PC-9 (cell line): ENCODE data around the gene RAB7A. TPM values are rescaled to one million over a fixed set of nuclear protein-coding genes. Genes with fewer than 3 reads are reported as not detected.

ENCODE experiments used
- BruUV-seq: library from RNA; stranded (reverse); fragments of 400-500 nt; replicated peaks from 2 replicates; lab custom pipeline; 2021; lab: Mats Ljungman, UMichigan
- CTCF ChIA-PET: fragments of 300-600 bp; sonication (Branson Sonifier 250); formaldehyde crosslinking; loops from one replicate; lab custom pipeline; 2022; ENCODE audit warnings: antibody characterized with exemption; lab: Charles Lee
- POLR2A ChIA-PET: fragments of 300-600 bp; sonication (Branson Sonifier 250); formaldehyde crosslinking; loops from one replicate; lab custom pipeline; 2022; ENCODE audit warnings: antibody characterized with exemption; ENCODE audit not compliant: unreplicated experiment; lab: Charles Lee
- DNase-seq, 2 experiments: peaks; one replicate each; pipeline versions ENCODE4 v3.0.0 to v3.0.0-alpha.2; 2015 to 2022; ENCODE audit warnings: mixed read lengths in 1 of 2
- H2AFZ ChIP-seq: fragments of 200-600 bp; sonication (generic); 2 replicates; pipeline ENCODE4 v1.8.1; 2017; ENCODE audit warnings: antibody characterized with exemption
- H3F3A ChIP-seq: fragments of 200-600 bp; sonication (generic); 2 replicates; pipeline ENCODE4 v1.8.1; 2017; ENCODE audit warnings: antibody characterized with exemption, mild to moderate bottlenecking, low read depth; ENCODE audit not compliant: insufficient read depth
- H3K27ac ChIP-seq: fragments of 200-600 bp; sonication (generic); 2 replicates; pipeline ENCODE4 v1.6.1; 2016; ENCODE audit warnings: mixed run types
- H3K27me3 ChIP-seq: fragments of 200-600 bp; sonication (generic); 2 replicates; pipeline ENCODE4 v1.6.1; 2016; ENCODE audit warnings: low read depth, mixed run types; ENCODE audit not compliant: insufficient read depth
- H3K36me3 ChIP-seq: fragments of 200-600 bp; sonication (generic); 2 replicates; pipeline ENCODE4 v1.6.1; 2016; ENCODE audit warnings: low read depth, mixed run types
- H3K4me1 ChIP-seq: fragments of 200-600 bp; sonication (generic); replicated peaks from 2 replicates; pipeline ENCODE4 v1.6.1; 2016; ENCODE audit warnings: mixed run types; ENCODE audit not compliant: insufficient read depth
- H3K4me2 ChIP-seq: fragments of 200-600 bp; sonication (generic); 2 replicates; pipeline ENCODE4 v1.6.1; 2017; ENCODE audit warnings: mixed run types
- H3K4me3 ChIP-seq: fragments of 200-600 bp; sonication (generic); 2 replicates; pipeline ENCODE4 v1.6.1; 2016; ENCODE audit warnings: mixed run types
- H3K79me2 ChIP-seq: fragments of 200-600 bp; sonication (generic); 2 replicates; pipeline ENCODE4 v1.6.1; 2017; ENCODE audit warnings: low read depth, mixed run types
- H3K9me2 ChIP-seq: fragments of 200-600 bp; sonication (generic); 2 replicates; pipeline ENCODE4 v1.8.1; 2017; ENCODE audit warnings: mild to moderate bottlenecking; ENCODE audit not compliant: insufficient read depth
- H3K9me3 ChIP-seq: fragments of 200-600 bp; sonication (generic); 2 replicates; pipeline ENCODE4 v1.8.1; 2016; ENCODE audit warnings: low read depth; ENCODE audit not compliant: insufficient read depth
- H4K20me1 ChIP-seq: fragments of 200-600 bp; sonication (generic); 2 replicates; pipeline ENCODE4 v1.8.1; 2017; ENCODE audit not compliant: insufficient read depth
- EZH2 ChIP-seq: fragments of 200-600 bp; sonication (generic); IDR thresholded peaks from 2 replicates; pipeline ENCODE4 v1.8.0; 2017; ENCODE audit warnings: antibody characterized with exemption, low read depth
- intact Hi-C: fragments of 100-400 bp; cut with micrococcal nuclease; formaldehyde crosslinking; loops from one replicate; pipeline ENCODE4 v1.10.0; 2022; ENCODE audit not compliant: unreplicated experiment
- total RNA-seq: library from RNA; stranded (reverse); gene quantifications from 2 replicates; pipeline ENCODE4 v1.2.3, GENCODE V29; 2021
- TF ChIP-seq, protein P1 (sequence below): fragments of 200-600 bp; sonication (generic); conservative IDR thresholded peaks from 2 replicates; pipeline ENCODE4 v1.6.1; 2017; ENCODE audit warnings: mixed run types, antibody characterized with exemption, mild to moderate bottlenecking, moderate library complexity

RAB7A gene
- total RNA-seq, 1 experiment from 2014 or later = 319 TPM

DNA sequence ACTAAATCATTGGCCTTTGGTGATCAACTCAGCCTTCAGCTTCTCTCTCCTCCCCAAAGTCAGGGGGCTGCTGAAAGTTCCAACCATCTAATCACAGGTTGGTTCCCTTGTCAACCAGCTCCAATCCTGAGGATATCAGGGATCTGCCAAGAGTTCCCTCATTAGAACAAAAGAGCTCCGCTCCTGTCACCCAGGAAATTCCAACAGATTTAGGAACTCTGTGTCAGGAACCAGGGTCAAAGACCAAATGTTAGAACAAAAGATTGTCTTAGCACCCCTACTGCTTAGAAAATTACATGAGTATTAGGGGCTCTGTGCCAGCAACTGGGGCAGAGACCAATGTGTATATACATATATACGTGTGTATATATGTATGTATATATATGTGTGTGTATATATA lies 32.3 kb upstream of the RAB7A start:
- no TSS peak for BruUV-seq
- Histone ChIP-seq H3K79me2 (no peaks in the 10 kb centered on the region), H3K9me2 (no peaks in the 10 kb centered on the region), H3K4me3 (no peak overlapping the region), H4K20me1 (no peaks in the 10 kb centered on the region), H3F3A (peaks cover 11% of the 10 kb centered on the region; the same call in 1 of the 2 replicates), H3K27me3 (no peaks in the 10 kb centered on the region), H3K9me3 (no peaks in the 10 kb centered on the region), H3K4me2 (no peak overlapping the region), H3K36me3 (no peaks in the 10 kb centered on the region), H3K27ac (no peak overlapping the region), H2AFZ (no peak overlapping the region), H3K4me1 (no peaks in the 10 kb centered on the region)
- POLR2A ChIA-PET = no interaction called here
- intact Hi-C loops = no loop called here
- no peak for TF ChIP-seq EZH2
- no peak for DNase-seq
- CTCF ChIA-PET = no interaction called here

DNA sequence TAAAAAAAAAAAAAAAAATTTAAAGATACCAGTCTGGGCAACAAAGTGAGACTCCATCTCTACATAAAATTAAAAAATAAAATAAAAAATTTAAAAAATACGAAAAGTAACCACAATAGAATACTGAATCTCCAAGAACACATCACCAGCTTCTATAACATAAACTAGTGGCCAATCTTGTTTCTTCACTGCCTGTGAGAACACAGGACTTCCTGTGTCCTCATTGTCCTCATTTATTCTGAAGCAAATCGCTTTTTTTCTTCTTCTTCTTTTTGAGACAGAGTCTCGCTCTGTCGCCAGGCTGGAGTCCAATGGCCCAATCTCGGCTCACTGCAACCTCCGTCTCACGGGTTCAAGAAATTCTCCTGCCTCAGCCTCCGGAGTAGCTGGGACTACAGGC lies 28.6 kb upstream of the RAB7A start:
- no peaks in the 10 kb centered on the region for H3K27me3 ChIP-seq
- ChIA-PET POLR2A (no interaction called here), CTCF (no interaction called here)
- no peaks in the 10 kb centered on the region for H3K9me3 ChIP-seq
- no peak overlapping the region for H3K27ac ChIP-seq
- no peak overlapping the region for H3K4me2 ChIP-seq
- BruUV-seq = no TSS peak
- peaks cover 11% of the 10 kb centered on the region; the same call in 1 of the 2 replicates for H3F3A ChIP-seq
- TF ChIP-seq, protein P1, sequence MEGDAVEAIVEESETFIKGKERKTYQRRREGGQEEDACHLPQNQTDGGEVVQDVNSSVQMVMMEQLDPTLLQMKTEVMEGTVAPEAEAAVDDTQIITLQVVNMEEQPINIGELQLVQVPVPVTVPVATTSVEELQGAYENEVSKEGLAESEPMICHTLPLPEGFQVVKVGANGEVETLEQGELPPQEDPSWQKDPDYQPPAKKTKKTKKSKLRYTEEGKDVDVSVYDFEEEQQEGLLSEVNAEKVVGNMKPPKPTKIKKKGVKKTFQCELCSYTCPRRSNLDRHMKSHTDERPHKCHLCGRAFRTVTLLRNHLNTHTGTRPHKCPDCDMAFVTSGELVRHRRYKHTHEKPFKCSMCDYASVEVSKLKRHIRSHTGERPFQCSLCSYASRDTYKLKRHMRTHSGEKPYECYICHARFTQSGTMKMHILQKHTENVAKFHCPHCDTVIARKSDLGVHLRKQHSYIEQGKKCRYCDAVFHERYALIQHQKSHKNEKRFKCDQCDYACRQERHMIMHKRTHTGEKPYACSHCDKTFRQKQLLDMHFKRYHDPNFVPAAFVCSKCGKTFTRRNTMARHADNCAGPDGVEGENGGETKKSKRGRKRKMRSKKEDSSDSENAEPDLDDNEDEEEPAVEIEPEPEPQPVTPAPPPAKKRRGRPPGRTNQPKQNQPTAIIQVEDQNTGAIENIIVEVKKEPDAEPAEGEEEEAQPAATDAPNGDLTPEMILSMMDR = no peak
- no peak for TF ChIP-seq EZH2
- no peaks in the 10 kb centered on the region for H3K79me2 ChIP-seq
- H3K4me3 ChIP-seq = no peak overlapping the region
- H4K20me1 ChIP-seq = no peaks in the 10 kb centered on the region
- H3K9me2 ChIP-seq = no peaks in the 10 kb centered on the region
- DNase-seq = no peak
- intact Hi-C loops = no loop called here
- no peaks in the 10 kb centered on the region for H3K4me1 ChIP-seq
- H3K36me3 ChIP-seq = no peaks in the 10 kb centered on the region
- H2AFZ ChIP-seq = no peak overlapping the region

DNA sequence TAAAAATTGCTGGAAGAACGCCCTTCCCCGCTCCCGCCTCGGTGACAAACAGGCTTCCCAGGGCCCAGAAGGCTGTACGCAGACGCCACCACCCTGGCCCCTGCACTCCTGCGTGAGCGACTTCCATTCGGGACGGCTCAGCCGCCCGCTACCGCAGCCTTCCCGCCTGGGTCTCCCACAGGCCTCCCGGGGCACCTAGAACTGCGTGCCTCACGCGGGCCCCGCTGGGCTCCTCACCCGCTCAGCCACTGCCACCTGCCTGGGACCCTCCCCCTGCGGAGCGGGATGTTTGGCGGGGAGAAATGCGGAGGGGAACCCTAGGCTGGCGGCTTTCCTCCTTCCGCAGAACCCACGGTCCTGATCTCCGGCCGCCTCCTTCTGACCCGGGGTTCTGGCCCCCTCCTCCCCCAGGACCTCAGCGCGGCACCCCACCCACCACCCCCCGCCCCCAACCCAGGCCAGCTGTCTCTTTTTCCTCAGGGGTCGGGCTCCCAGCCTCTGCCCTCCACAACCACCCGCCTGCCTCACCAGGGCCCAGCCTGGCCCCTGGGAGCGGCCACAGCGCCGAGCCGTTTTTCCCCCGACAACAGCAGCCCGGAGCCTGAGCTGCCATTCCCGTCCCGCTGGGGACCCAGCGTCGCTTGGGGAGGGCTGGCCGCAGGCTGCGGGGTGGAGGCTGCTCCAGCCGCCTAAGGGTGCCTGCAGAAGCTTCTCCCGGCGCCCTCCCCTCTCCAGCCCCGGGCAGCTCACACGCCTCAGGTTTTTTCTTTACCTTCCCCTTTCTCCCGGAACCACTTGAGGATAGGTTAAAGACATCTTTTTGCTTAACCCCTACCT lies 27.6 kb upstream of the RAB7A start:
- no TSS peak for BruUV-seq
- DNase-seq = peak; percentile 40 to 65

More for the DNA sequence above, 27.6 kb upstream of the RAB7A start:
- Histone ChIP-seq H3K27ac (no peak overlapping the region), H3K4me2 (peak overlapping the region; percentile 80), H3K4me3 (peak overlapping the region; percentile 60), H3K9me3 (no peaks in the 10 kb centered on the region), H3K4me1 (no peaks in the 10 kb centered on the region), H3K79me2 (no peaks in the 10 kb centered on the region), H3K9me2 (no peaks in the 10 kb centered on the region), H2AFZ (peak overlapping the region; percentile 94), H3F3A (peaks cover 6% of the 10 kb centered on the region; the same call in 1 of the 2 replicates), H3K36me3 (no peaks in the 10 kb centered on the region), H4K20me1 (no peaks in the 10 kb centered on the region), H3K27me3 (no peaks in the 10 kb centered on the region)
- no peak for TF ChIP-seq EZH2
- TF ChIP-seq, protein P1 = no peak
- intact Hi-C loops = no loop called here
- ChIA-PET CTCF (interaction anchor here (0.6 to 0.7 kb wide), 3 partner anchors 11 to 524 kb away, joined by 4 to 5 read pairs (median 4); no protein-coding TSS in a partner anchor), POLR2A (interaction anchor here (0.6 to 0.7 kb wide), 4 partner anchors 27 to 596 kb away, joined by 3 to 11 read pairs (median 4); partner anchors contain the start of gene ACAD9)
